H54 (cell line): Measurements from ENCODE around the gene TMEM156.
"Not testable (repeated sequence)": the region's sequence is repeated elsewhere in the genome, so short reads cannot be mapped to it uniquely, and the experiment has no call there.

Experiments used
- DNase-seq: peaks from one replicate; pipeline ENCODE4 v3.0.0; 2011; ENCODE audit warnings: low spot score, mixed read lengths; ENCODE audit not compliant: insufficient read length
- FAIRE-seq: peaks from 3 replicates; lab custom pipeline; 2011; peaks lifted over from hg19 to GRCh38; lab: Jason Lieb, UNC
- POLR2A ChIP-seq: IDR thresholded peaks from 2 replicates; pipeline ENCODE4 v1.6.1; 2011; ENCODE audit warnings: low read depth, mild to moderate bottlenecking, low read length

TMEM156 gene

DNA sequence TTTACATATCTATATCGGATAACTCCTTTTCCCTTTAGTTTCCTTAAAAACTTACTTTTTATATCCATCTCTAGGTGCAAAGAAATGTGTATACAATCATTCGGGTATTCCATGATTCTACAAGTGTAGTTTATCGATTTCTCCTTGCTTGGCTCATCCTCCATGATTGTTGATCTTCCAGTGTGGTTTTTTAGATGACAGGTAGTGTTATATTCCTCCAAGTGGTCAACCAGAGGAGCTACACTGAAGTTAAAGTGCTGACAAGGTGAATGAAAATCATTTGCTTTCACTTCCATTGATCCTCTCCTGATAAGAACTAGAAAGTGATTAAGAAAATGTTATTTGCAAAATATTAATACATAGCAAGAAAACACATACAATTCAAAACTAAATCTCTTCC, 38.5 kb downstream of the TMEM156 start:
- FAIRE-seq (no peak), DNase-seq (no peak)
- no peak for TF ChIP-seq POLR2A

DNA sequence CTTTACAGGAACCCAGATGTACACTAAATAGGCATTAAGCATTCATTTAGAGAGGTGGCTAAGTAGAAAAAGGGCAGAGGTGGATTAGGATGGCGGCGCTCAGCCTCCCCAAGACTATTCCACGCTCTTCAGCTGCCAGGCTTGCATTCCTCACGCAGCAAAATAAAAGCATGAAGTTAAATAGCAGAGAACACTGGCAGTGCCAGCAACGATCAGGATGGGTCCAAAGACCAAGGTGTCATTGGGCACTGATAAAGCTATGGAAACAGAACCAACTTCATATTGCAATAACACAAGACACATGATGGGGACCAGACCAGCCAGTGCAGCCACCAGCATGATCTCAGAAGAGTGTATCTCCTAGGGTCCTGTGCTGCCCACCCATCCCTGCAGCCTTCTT, 42.0 kb downstream of the TMEM156 start:
- no peak for TF ChIP-seq POLR2A
- DNase-seq (no peak), FAIRE-seq (no peak)

DNA sequence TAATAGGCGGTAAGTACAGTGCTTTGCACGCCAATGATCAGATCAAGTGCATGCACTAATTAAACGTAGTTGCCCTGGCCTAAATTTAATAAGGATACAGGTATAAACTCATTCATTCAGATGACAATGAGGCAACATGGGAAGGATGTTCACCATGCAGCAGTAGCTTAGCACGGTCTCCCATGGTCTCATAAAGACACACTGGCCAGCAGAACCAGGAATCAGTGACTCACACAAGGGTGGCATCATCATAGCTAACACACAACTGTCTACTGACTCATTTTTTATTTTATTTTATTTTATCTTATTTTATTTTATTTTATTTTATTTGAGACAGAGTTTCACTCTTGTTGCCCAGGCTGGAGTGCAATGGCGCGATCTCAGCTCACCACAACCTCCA, 42.7 kb downstream of the TMEM156 start:
- no peak for TF ChIP-seq POLR2A
- DNase-seq, result no peak
- no peak for FAIRE-seq

GRCh38 chr4:38988353-38988752, 43.9 kb downstream of the TMEM156 start:
- not testable (repeated sequence) for DNase-seq, FAIRE-seq

DNA sequence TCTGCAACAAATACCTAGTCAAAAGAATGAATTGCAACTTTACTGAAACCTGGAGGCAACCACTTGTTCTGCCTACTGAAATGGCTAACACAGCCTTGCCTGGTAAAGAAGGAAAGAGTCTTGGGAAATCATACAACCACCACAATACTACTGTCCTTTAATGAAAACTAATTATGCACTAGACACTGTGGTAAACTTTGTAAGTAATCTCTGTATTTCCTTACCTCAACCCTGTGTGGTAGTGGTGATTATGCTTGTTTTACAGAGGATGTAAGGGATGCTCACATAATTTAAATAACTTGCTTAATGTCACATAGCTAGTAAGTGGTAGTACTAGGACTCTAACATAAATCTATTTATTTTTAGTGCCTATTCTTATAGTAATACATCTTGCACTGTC, 44.7 kb downstream of the TMEM156 start:
- TF ChIP-seq POLR2A, result no peak
- FAIRE-seq, result no peak
- no peak for DNase-seq

- DNase-seq (no peak), FAIRE-seq (no peak)
- TF ChIP-seq POLR2A, result no peak
These were observed 46.7 kb downstream of the TMEM156 start for GRCh38 chr4:38985410-38986100.

DNA sequence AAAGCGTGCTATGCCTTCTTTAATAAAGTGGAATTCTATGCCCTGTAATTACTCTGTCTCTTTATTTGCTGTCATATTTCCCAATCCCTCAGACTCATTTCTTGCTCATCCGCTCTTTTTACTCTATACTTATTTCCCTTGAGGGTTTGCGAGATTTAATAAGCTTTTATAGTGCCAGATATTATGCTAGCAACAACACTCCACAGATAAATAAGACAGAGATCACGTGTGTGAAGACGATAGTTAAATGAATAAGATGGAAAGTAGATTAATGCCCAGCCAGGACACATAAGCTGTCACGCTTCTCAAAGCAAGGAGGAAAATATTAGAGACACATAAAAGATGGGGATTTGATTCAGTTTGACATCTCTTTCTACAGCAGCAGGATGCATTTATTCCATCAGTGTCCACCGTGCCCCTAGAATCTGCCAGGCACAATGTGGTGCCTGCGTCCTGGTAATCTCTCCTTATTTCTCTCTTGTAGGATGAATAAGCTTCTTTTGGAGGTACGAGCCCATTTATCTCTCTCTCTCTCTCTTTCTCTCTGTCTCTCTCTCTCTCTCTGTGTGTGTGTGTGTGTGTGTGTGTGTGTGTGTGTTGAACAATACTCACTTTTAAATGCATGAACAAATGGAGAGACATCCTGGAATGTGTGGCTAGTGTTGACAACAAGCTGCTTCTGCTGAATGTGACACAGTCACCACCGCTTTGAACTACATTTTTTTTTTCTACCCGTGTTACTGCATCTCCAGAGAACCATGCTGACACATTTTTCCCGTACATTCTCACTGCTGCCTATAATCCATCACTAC, 48.2 kb downstream of the TMEM156 start:
- DNase-seq, result no peak
- no peak for FAIRE-seq
- no peak for TF ChIP-seq POLR2A

- DNase-seq (no peak), FAIRE-seq (no peak)
- no peak for TF ChIP-seq POLR2A
These were observed 48.9 kb downstream of the TMEM156 start for GRCh38 chr4:38983291-38983690.

DNA sequence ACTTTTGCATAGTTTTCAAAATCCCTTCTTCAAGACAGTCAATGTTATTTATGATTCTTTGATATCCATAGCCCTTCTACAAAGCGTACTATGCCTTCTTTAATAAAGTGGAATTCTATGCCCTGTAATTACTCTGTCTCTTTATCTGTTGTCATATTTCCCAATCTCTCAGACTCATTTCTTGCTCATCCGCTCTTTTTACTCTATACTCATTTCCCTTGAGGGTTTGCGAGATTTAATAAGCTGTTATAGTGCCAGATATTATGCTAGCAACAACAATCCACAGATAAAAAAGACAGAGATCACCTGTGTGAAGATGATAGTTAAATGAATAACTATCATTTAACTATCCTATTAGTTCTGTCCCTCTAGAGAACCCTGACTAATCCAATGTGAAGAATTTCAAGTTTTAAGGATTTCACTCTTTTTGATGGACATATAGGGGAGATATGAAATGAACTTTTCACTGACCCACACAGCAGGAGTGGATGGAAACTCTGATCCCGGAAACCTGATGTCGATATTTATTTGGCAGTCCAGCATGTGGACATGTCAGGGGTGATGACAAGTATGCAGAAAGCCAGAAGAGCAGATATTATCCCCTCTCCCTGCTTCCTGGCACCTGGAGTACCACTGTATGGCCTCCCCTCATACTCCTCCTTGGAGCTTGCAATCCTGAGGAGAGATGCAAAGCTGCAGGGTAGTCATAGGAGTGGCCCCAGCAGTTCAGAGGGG, 49.7 kb downstream of the TMEM156 start:
- DNase-seq, result no peak
- no peak for FAIRE-seq

DNA sequence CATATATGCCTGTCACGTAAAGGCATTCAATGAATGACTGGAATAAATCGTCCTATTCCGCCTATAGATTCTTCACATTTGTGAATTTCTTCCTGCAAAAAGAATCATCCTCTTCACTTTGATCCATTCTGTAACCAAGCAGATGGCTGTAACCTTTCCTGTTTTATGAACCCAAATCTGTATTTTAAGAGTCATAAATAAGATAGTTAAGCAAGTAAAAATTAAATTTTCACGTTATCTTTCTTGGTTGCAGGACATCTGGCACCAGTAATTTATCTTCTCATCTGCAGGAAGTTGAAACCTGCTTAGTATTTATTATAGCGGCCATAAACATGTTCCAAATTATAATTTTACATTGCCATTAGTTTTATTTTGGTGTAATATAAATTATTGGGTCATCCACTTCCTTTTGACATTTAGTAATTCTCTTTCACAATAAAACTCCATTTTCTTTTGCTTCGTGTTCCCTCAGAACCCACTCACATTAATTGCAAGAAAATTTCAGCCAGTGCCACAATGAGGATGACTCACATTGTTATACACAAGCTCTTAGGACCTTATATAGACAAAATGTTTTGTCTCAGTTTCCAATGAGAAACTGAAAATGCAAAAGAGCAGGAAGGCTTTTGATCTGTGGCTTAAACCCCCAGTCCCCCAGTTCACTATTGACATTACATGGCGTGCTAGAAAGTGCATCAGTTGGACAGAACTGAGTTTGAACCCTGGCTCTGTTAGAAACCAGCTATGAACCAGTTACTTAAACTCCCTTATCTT, 51.1 kb downstream of the TMEM156 start:
- FAIRE-seq (no peak), DNase-seq (no peak)
- TF ChIP-seq POLR2A, result no peak

More for the DNA sequence above, 49.7 kb downstream of the TMEM156 start:
- TF ChIP-seq POLR2A, result no peak

- no peak for FAIRE-seq
- no peak for TF ChIP-seq POLR2A
- no peak for DNase-seq
These were observed 52.5 kb downstream of the TMEM156 start for GRCh38 chr4:38979511-38980230.

GRCh38 chr4:38979081-38979480, 53.1 kb downstream of the TMEM156 start:
- FAIRE-seq (no peak), DNase-seq (no peak)
- TF ChIP-seq POLR2A, result no peak

DNA sequence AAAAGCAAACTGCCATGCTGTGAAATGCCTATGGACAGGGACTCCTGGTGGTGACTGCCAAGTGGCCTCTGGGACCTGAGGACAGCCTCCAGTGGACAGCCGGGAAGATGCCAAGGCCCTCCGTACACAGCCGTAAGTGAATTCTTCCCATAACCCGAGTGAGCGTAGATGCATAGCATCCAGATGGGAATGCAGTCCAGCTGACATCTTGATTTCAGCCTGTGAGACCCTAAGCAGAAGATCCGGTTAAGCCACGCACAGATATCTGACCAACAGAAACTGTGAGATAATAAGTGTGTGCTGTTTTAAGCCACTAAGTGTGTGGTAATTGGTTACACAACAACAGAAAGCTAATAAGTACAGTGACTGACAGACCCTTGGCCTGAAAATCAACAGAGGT, 55.9 kb downstream of the TMEM156 start:
- no peak for FAIRE-seq
- TF ChIP-seq POLR2A, result no peak
- DNase-seq, result no peak

DNA sequence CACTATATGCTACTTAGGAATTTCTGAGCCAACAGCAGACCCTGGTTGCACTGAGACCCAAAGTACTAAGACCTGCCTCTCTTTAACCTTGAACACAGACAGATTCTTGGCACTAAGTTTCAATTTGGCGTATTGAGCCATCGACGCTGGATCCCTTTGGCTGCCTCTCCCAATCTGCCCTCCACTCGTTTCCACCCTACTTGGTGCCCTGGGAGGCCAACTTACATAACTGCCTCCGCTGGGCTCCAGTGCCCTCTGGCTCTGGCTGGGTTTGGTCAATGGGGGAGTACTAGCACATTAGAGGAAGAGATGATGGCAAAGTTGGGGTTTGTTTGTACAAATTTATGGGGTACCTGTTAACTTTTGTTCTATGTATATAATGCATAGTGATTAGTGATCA, 63.5 kb downstream of the TMEM156 start:
- no peak for TF ChIP-seq POLR2A
- FAIRE-seq, result no peak
- DNase-seq, result no peak
